HUES64 (cell line): Measurements from ENCODE around the gene PLA2G2E.
"Not testable (repeated sequence)": the region's sequence is repeated elsewhere in the genome, so short reads cannot be mapped to it uniquely, and the experiment has no call there.

Source experiments
- H3K27ac ChIP-seq: 2 replicates; pipeline ENCODE4 v1.7.0; 2013; ENCODE audit warnings: low read depth, low read length, inconsistent platforms
- H3K27me3 ChIP-seq: 2 replicates; pipeline ENCODE4 v1.6.1; 2013; ENCODE audit warnings: mild to moderate bottlenecking, low read length; ENCODE audit not compliant: insufficient read depth
- H3K36me3 ChIP-seq: 2 replicates; pipeline ENCODE4 v1.6.1; 2013; ENCODE audit warnings: mild to moderate bottlenecking, low read length; ENCODE audit not compliant: insufficient read depth
- H3K4me1 ChIP-seq: 2 replicates; pipeline ENCODE4 v1.6.1; 2013; ENCODE audit warnings: mild to moderate bottlenecking, low read length, moderate library complexity; ENCODE audit not compliant: insufficient read depth
- H3K4me3 ChIP-seq: 2 replicates; pipeline ENCODE4 v1.5.1; 2013; ENCODE audit warnings: mild to moderate bottlenecking, low read length, moderate library complexity
- H3K9ac ChIP-seq: 2 replicates; pipeline ENCODE4 v1.6.1; 2013; ENCODE audit warnings: mild to moderate bottlenecking, low read depth, low read length
- H3K9me3 ChIP-seq: 2 replicates; pipeline ENCODE4 v1.6.1; 2013; ENCODE audit warnings: low read depth, low read length; ENCODE audit not compliant: insufficient read depth
- WGBS: fragments of 150-250, 120-280 bp; methylation state at CpG from one replicate; pipeline ENCODE4 v1.1.7; 2013; ENCODE audit warnings: missing lambda C conversion rate; 5-methylcytosine and 5-hydroxymethylcytosine counted together

PLA2G2E gene

GRCh38 chr1:19882111-19883071 is 41.0 kb downstream of the PLA2G2E start, which contains the start of gene OTUD3:
Gene OTUD3 (plus strand): TSS chr1:19882395. CDS start chr1:19882514, 119 bp downstream.
- peak within 1 kb of the TSS; percentile 91 for H3K4me3 ChIP-seq
- no peaks in the 10 kb centered on the region for H3K4me1 ChIP-seq
- H3K36me3 ChIP-seq: peaks cover 2% of the 10 kb centered on the region
- H3K9me3 ChIP-seq: no peaks in the 10 kb centered on the region
- H3K27me3 ChIP-seq: no peaks in the 10 kb centered on the region
- under 1% methylated on average over 97 of the region's 97 CpGs for WGBS
- H3K9ac ChIP-seq: peak within 1 kb of the TSS; percentile 87
- peak within 1 kb of the TSS; percentile 83; the same call in 1 of the 2 replicates for H3K27ac ChIP-seq

- H3K4me3 ChIP-seq, H3K36me3 ChIP-seq, H3K4me1 ChIP-seq, H3K27me3 ChIP-seq, H3K27ac ChIP-seq, H3K9ac ChIP-seq, H3K9me3 ChIP-seq: not testable (repeated sequence)
- WGBS: 80% methylated on average over 4 of the region's 5 CpGs
Observed at GRCh38 chr1:19880841-19881240, 42.6 kb downstream of the PLA2G2E start.

GRCh38 chr1:19879661-19880060 is 43.8 kb downstream of the PLA2G2E start:
- Histone ChIP-seq H3K27me3 (no peaks in the 10 kb centered on the region), H3K27ac (no peak overlapping the region), H3K36me3 (no peaks in the 10 kb centered on the region; the same call in 1 of the 2 replicates), H3K9ac (no peak overlapping the region), H3K4me1 (no peaks in the 10 kb centered on the region), H3K9me3 (no peaks in the 10 kb centered on the region), H3K4me3 (no peak overlapping the region)
- 92% methylated on average over 4 of the region's 4 CpGs for WGBS

- H3K4me1 ChIP-seq: no peaks in the 10 kb centered on the region
- H3K4me3 ChIP-seq: no peak overlapping the region
- WGBS: 96% methylated on average over 4 of the region's 4 CpGs
- no peak overlapping the region for H3K9ac ChIP-seq
- no peaks in the 10 kb centered on the region for H3K9me3 ChIP-seq
- no peaks in the 10 kb centered on the region; the same call in 1 of the 2 replicates for H3K36me3 ChIP-seq
- H3K27me3 ChIP-seq: no peaks in the 10 kb centered on the region
- no peak overlapping the region for H3K27ac ChIP-seq
Observed at GRCh38 chr1:19879227-19879626, 44.2 kb downstream of the PLA2G2E start.

GRCh38 chr1:19878637-19878985 is 44.8 kb downstream of the PLA2G2E start:
- no peaks in the 10 kb centered on the region for H3K27me3 ChIP-seq
- H3K36me3 ChIP-seq: no peaks in the 10 kb centered on the region
- no peak overlapping the region for H3K9ac ChIP-seq
- no peaks in the 10 kb centered on the region for H3K9me3 ChIP-seq
- H3K27ac ChIP-seq: no peak overlapping the region
- no peaks in the 10 kb centered on the region for H3K4me1 ChIP-seq
- 95% methylated on average over 12 of the region's 12 CpGs for WGBS
- H3K4me3 ChIP-seq: no peak overlapping the region

GRCh38 chr1:19877821-19878636 is 45.4 kb downstream of the PLA2G2E start:
- Histone ChIP-seq H3K9ac (no peak overlapping the region), H3K36me3 (no peaks in the 10 kb centered on the region), H3K4me1 (no peaks in the 10 kb centered on the region), H3K9me3 (no peaks in the 10 kb centered on the region), H3K27ac (no peak overlapping the region), H3K27me3 (no peaks in the 10 kb centered on the region), H3K4me3 (no peak overlapping the region)
- WGBS: 91% methylated on average over 19 of the region's 19 CpGs

GRCh38 chr1:19877181-19877750 is 46.2 kb downstream of the PLA2G2E start:
- Histone ChIP-seq H3K9ac (no peak overlapping the region), H3K36me3 (no peaks in the 10 kb centered on the region), H3K9me3 (no peaks in the 10 kb centered on the region), H3K27ac (no peak overlapping the region), H3K4me1 (no peaks in the 10 kb centered on the region), H3K4me3 (no peak overlapping the region), H3K27me3 (no peaks in the 10 kb centered on the region)
- 92% methylated on average over 16 of the region's 16 CpGs for WGBS

- Histone ChIP-seq H3K9ac (no peak overlapping the region), H3K9me3 (no peaks in the 10 kb centered on the region), H3K4me1 (no peaks in the 10 kb centered on the region), H3K36me3 (no peaks in the 10 kb centered on the region), H3K27ac (no peak overlapping the region), H3K4me3 (no peak overlapping the region), H3K27me3 (0 out of 2 replicates have a peak, but pooled peaks cover 5% of the 10 kb centered on the region)
- WGBS: 90% methylated on average over 6 of the region's 7 CpGs
Observed at GRCh38 chr1:19872190-19872589, 51.2 kb downstream of the PLA2G2E start.
